ENCODE measurements around the gene CEP112. TPM values are rescaled to one million over a fixed set of nuclear protein-coding genes. Genes with fewer than 3 reads are reported as not detected.
"Not testable (repeated sequence)": the region's sequence is repeated elsewhere in the genome, so short reads cannot be mapped to it uniquely, and the experiment has no call there.

The CEP112 gene
- total RNA-seq, 1 experiment from 2014 or later = 1.3 TPM

GRCh38 chr17:65742403-65743307 lies 449.3 kb downstream of the CEP112 start:
- peak; percentile 35 for DNase-seq (ENCODE audit: low spot score)

DNA sequence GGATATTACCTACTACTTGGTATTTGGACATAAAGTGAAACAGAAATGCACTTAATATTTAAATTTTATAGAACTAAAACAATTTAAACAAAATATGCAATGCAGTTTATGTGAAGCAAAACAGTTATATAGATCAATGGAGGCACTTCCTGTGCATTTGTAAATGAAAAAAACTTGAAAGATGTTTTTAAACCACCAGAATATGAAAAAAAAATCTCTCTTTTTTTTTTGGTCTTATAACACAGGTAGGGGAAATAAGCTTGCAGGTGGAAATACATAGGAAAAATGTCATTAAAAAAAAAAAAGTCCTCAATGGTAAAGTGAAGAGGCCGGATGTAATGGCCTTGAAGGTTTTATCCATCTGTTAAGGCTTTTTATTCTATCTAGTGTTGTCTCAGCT lies 450.2 kb downstream of the CEP112 start:
- DNase-seq (ENCODE audit: low spot score) = no peak

GRCh38 chr17:65739034-65739433 lies 452.9 kb downstream of the CEP112 start:
- no peak for DNase-seq (ENCODE audit: low spot score)

DNA sequence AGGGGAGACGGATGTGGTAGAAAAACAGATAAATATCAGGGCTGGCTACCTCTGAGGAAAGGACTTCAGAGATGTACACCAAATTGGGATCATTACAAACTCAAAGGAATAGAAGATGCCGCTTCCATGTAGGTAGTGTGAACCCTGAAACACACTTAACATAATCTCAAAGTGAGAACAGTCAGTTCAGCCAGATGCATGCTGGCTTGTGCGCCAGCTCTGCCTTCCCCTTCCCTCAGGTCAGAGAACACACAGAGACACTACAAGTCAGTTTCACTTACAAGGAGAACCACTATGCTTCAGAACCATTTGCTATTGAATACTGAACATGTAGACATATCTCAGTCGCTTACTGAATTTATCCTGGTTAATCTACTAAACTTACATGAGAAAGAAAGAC lies 454.5 kb downstream of the CEP112 start:
- no peak for DNase-seq (ENCODE audit: low spot score)

- no peak for DNase-seq (ENCODE audit: low spot score)
Measured at GRCh38 chr17:65733314-65733713, 458.6 kb downstream of the CEP112 start.

DNA sequence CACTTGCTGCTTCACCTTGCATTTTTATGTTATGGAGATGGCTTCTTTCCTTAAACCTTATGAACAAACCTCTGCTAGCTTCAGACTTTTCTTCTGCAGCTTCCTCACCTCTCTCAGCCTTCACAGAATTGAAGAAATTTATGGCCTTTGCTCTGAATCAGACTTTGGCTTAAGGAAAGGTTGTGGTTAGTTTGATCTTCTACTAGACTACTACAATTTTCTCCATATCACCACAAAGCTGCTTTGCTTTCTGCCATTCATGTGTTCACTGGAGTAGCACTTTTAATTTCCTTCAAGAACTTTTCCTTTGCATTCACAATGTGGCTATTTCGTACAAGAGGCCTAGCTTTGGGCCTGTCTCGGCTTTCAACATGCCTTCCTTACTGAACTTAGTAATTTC lies 459.3 kb downstream of the CEP112 start:
- not testable (repeated sequence) for DNase-seq (ENCODE audit: low spot score)

DNA sequence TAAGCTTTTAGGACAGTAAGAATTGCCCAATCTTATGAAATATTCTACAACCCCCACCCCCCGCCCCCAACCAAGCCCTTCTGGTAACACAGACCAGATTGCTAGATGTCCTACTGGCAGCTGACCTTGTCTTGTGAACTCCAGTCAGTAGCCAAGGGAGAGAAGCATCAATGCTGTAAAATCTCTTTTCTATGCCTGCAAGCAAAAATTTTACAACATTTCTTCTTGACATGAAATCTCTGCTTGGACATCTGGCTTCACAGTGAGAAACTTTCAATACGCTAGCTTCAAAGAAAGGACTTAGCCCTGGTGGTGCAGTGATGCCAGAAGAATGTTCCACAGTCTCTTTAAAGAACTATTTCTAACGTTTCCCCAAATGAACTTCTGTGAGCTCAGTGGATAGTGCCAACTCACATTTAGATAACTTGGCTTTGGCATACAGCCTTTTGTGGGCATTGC lies 461.2 kb downstream of the CEP112 start:
- DNase-seq (ENCODE audit: low spot score) = no peak

GRCh38 chr17:65729207-65729606 lies 462.7 kb downstream of the CEP112 start:
- DNase-seq (ENCODE audit: low spot score) = no peak

- no peak for DNase-seq (ENCODE audit: low spot score)
Measured at GRCh38 chr17:65727832-65728231, 464.1 kb downstream of the CEP112 start.

- DNase-seq (ENCODE audit: low spot score) = no peak
Measured at GRCh38 chr17:65727246-65727645, 464.7 kb downstream of the CEP112 start.

DNA sequence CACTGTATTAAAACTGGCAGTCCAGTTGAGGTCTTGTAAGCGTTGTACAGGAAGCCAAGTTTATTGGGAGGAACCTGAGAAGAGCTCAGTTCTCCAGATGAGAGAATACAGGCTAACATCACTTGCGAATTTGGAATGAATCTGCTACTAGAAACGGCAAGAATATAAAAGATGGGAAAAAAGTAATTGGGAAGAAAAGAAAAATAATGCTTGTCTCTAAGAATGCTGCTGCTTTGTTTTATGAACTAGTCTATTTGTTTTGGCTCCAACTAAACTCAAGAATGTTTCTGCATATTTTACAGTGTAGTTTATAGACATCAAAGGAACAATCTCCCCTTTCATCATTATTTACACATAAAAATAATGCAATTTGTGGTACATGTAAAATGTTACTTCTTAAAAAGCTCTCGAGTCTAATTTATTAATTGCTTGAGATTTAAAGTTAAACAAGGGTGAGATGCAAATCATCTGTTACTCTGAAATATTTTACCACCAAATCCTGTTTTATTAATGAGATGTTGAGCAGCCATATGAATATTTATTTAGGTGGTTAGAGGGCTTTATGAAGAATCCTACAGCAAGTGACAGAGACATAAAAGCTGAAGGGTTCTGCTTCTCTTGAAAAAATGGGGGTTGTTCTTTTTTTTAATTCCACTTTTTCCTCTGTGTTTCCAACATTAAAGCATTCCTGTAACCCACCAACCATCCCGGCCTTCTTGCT lies 468.3 kb downstream of the CEP112 start:
- peak; percentile 61 for DNase-seq (ENCODE audit: low spot score)

- DNase-seq (ENCODE audit: low spot score) = no peak
Measured at GRCh38 chr17:65718601-65719000, 473.3 kb downstream of the CEP112 start.

DNA sequence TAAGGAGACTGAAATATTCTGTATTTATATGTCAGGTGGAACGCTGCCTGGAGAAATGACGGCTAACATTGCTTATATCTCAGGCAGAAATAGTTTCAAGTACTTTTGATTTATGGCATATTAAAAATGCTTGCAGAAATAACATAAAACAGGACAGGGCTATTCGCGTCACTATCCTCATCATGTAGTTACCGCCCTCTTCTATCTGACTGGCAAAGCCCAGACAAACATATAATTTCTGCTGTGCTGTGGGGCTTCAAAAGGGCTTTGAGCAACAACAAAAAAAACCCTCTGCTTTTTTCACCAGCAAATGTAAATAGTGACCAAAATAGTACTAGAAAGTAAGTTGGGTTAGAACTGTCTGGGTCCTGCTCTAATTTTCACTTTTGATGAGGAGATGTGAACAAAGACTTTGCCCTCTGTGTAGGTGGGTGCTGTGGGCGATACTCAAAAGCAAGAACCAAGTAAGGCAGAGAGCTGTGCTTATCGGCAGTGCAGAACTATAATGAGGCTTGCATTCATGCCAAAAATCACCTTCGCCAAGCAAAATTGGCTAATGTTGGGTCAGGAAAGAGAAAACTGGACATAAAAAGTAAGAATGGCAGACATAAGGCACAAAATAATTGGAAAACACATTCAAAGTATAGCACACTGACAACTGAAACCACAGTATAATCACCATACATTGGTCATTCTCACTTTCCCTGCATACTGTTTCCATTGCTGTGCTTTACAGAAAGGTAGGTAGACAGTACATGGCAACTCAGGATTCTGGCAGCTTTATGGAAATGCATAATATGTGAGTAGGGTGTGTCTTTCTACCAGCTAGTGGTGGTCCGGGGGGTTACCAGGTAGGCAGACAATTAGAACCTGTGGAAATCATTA lies 479.3 kb downstream of the CEP112 start:
- no peak for DNase-seq (ENCODE audit: low spot score)

DNA sequence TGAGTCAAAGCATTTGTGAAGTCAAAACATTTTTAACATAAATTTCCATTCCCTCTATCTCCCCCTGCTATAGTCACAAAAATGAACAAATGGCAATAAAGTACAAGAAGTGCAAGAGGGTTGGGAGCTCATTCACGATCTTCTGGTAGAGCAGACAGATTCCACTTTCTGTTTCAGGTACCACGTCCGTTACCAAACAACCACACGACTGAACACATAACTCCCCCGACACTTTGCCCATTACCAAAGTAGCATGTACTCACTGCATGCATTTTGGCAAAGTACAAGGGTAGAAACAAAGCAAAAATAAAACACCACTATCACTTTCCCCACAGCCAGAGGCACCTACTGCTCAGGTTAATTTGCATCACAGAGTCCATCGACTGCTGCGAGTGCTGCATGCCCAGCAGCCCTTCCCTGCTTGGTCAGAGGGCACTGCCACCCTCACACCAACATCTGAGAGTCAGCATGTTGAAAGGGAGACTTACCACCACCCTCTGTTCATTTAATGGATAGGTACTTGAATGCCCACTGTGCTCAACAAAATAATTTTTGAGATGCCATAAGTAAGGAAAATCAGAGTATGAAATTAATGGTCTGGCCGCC lies 480.2 kb downstream of the CEP112 start:
- no peak for DNase-seq (ENCODE audit: low spot score)

DNA sequence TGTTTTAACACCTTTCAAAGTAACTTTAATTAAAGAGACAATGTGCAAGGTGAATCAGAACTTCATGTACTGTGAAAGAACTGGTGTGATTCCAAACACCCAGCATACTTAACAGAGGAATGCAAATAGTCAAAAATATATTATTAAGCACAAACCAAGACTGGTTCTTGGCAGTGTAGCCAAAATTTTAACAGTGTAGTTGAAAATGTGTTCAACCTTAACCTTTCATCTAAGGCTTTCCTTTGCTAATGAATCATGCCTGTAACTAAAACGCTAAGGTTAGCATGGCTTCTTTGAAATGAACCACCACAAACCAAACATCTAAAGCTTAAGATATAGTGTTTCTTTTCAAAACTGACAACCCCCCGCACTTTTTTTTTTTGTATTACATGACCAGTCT lies 484.2 kb downstream of the CEP112 start:
- no peak for DNase-seq (ENCODE audit: low spot score)

- DNase-seq (ENCODE audit: low spot score) = no peak
Measured at GRCh38 chr17:65704731-65705130, 487.2 kb downstream of the CEP112 start.

DNA sequence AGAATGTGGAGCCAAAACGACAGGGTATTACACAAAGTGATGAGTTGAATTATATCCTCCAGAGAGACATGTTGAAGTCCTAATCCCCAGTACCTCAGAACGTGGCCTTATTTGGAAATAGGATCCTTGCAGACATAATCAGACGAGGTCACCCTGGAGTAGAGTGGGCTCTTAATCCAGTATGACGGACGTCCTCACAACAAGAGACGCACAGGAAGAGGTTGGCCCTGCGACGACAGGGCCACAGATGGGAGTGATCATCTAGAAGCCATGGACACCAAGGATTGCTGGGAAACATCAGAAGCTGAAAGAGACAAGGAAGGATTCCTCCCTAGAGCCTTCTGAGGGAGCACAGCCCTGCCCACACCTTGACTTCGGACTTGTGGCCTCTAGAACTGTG lies 488.0 kb downstream of the CEP112 start:
- no peak for DNase-seq (ENCODE audit: low spot score)

DNA sequence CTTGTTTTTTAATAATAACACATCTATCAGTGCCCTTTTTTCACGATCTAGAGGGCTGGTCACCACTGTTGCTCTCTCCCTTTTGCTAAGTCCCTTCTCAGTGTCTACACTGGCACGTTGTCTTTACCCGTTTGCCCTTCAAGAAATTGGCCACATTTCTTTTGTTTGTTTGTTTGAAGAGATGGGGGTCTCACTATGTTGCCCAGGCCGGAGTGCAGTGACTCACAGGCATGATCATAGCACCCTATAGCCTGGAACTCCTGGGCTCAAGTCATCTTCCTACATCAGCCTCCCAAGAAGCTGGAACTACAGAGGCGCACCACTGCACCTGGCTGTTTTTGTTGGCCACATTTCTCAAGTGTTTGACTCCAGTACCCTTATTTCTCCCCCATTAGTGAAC lies 492.5 kb downstream of the CEP112 start:
- DNase-seq (ENCODE audit: low spot score) = no peak

GRCh38 chr17:65698381-65699061 lies 493.4 kb downstream of the CEP112 start:
- peak; percentile 60 for DNase-seq (ENCODE audit: low spot score)

- peak; percentile 89 for DNase-seq (ENCODE audit: low spot score)
Measured at GRCh38 chr17:65697661-65698060, 494.3 kb downstream of the CEP112 start.
